Measurements from ENCODE around the gene GABRB3.

The GABRB3 gene

DNA sequence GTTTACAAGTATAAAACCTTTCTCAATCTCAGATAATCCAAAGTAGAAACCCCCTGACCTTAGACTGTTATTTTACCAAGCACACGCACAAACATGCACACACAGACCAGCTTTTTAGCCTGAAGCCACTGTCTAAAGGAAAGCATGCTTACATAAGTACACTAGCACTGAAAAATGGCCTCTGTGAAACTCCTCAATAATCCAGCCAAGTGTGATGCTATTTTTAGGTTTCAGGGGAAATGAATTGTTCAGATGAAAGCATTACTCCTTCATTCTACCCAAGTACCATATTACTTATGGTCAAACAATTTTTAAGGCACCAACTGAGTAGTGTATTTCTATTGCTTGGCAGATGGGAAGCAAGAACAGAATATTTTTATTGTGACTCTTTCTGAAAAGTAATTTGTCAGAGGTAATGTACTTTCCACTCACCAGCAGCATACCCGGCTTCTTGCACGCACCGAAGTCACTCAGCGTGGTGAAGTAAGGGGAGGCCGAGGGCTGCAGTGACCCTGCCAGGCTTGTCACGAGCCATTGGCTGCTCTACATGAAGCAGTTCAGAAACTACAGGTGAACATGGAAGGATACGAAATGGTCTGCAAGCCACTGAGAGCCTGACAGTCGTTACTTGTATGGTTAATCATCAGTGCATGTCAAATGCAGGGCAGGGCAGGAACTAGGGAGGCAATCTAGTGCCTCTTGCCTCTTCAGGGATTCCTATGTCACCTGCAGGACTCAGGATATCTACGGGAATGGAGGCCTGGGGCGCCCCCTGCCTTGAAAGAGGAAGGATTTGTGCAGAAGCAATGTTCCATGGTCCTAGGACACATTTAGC, 106.7 kb downstream of the GABRB3 start:
- no peak for TF ChIP-seq ESRRG (CRISPR knock-in tag; IDR thresholded peaks at IDR 0.05)
- no peak for TF ChIP-seq RARB (CRISPR knock-in tag; IDR thresholded peaks at IDR 0.05)
- ATAC-seq = no peak

DNA sequence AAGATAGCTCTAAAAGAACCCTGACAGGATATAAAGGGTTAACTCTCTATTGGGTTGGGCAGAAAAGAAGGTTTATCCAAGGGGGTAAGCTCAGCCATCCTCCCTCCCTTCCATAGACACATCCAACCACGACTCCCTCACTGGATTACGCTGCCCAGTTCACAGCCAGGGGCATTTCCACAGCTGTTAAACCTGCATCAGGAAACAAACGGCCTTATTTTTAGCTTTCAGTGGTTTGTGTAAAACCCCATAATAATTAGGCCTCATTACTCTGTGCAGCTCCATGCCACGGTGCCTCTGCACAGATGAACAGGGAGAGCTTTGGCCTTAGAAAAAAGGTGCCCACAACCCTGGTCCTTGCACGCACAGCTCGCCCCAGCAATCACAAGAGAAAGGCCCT, 110.6 kb downstream of the GABRB3 start:
- TF ChIP-seq SNAI2 (CRISPR knock-in tag; IDR thresholded peaks at IDR 0.05) (no peak), ZNF70 (CRISPR knock-in tag; IDR thresholded peaks at IDR 0.05) (no peak), ISL1 (CRISPR knock-in tag; IDR thresholded peaks at IDR 0.05) (no peak), TOX (CRISPR knock-in tag; IDR thresholded peaks at IDR 0.05; ENCODE audit: borderline replicate concordance) (no peak), TCF4 (CRISPR knock-in tag; IDR thresholded peaks at IDR 0.05; ENCODE audit: borderline replicate concordance) (no peak), RARB (CRISPR knock-in tag; IDR thresholded peaks at IDR 0.05) (no peak), BACH2 (CRISPR knock-in tag; IDR thresholded peaks at IDR 0.05; ENCODE audit: borderline replicate concordance) (no peak), ARNTL (CRISPR knock-in tag; IDR thresholded peaks at IDR 0.05; ENCODE audit: borderline replicate concordance, low read depth) (no peak), ZFP3 (CRISPR knock-in tag; IDR thresholded peaks at IDR 0.05) (no peak), ZNF8 (CRISPR knock-in tag; IDR thresholded peaks at IDR 0.05) (no peak), ESRRG (CRISPR knock-in tag; IDR thresholded peaks at IDR 0.05) (no peak), OSR1 (CRISPR knock-in tag; IDR thresholded peaks at IDR 0.05) (no peak), CSDC2 (CRISPR knock-in tag; IDR thresholded peaks at IDR 0.05) (no peak), ZNF565 (CRISPR knock-in tag; conservative IDR thresholded peaks at IDR 0.05; ENCODE audit: low read depth) (no peak), ZC3H10 (CRISPR knock-in tag; IDR thresholded peaks at IDR 0.05) (no peak), GLIS3 (CRISPR knock-in tag; IDR thresholded peaks at IDR 0.05) (no peak)
- TF ChIP-seq, protein P1, sequence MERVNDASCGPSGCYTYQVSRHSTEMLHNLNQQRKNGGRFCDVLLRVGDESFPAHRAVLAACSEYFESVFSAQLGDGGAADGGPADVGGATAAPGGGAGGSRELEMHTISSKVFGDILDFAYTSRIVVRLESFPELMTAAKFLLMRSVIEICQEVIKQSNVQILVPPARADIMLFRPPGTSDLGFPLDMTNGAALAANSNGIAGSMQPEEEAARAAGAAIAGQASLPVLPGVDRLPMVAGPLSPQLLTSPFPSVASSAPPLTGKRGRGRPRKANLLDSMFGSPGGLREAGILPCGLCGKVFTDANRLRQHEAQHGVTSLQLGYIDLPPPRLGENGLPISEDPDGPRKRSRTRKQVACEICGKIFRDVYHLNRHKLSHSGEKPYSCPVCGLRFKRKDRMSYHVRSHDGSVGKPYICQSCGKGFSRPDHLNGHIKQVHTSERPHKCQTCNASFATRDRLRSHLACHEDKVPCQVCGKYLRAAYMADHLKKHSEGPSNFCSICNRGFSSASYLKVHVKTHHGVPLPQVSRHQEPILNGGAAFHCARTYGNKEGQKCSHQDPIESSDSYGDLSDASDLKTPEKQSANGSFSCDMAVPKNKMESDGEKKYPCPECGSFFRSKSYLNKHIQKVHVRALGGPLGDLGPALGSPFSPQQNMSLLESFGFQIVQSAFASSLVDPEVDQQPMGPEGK (CRISPR knock-in tag; IDR thresholded peaks at IDR 0.05; ENCODE audit: borderline replicate concordance) = no peak
- TF ChIP-seq, protein P2, sequence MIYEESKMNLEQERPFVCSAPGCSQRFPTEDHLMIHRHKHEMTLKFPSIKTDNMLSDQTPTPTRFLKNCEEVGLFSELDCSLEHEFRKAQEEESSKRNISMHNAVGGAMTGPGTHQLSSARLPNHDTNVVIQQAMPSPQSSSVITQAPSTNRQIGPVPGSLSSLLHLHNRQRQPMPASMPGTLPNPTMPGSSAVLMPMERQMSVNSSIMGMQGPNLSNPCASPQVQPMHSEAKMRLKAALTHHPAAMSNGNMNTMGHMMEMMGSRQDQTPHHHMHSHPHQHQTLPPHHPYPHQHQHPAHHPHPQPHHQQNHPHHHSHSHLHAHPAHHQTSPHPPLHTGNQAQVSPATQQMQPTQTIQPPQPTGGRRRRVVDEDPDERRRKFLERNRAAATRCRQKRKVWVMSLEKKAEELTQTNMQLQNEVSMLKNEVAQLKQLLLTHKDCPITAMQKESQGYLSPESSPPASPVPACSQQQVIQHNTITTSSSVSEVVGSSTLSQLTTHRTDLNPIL (CRISPR knock-in tag; IDR thresholded peaks at IDR 0.05; ENCODE audit: low read depth) = no peak
- TF ChIP-seq, protein P3, sequence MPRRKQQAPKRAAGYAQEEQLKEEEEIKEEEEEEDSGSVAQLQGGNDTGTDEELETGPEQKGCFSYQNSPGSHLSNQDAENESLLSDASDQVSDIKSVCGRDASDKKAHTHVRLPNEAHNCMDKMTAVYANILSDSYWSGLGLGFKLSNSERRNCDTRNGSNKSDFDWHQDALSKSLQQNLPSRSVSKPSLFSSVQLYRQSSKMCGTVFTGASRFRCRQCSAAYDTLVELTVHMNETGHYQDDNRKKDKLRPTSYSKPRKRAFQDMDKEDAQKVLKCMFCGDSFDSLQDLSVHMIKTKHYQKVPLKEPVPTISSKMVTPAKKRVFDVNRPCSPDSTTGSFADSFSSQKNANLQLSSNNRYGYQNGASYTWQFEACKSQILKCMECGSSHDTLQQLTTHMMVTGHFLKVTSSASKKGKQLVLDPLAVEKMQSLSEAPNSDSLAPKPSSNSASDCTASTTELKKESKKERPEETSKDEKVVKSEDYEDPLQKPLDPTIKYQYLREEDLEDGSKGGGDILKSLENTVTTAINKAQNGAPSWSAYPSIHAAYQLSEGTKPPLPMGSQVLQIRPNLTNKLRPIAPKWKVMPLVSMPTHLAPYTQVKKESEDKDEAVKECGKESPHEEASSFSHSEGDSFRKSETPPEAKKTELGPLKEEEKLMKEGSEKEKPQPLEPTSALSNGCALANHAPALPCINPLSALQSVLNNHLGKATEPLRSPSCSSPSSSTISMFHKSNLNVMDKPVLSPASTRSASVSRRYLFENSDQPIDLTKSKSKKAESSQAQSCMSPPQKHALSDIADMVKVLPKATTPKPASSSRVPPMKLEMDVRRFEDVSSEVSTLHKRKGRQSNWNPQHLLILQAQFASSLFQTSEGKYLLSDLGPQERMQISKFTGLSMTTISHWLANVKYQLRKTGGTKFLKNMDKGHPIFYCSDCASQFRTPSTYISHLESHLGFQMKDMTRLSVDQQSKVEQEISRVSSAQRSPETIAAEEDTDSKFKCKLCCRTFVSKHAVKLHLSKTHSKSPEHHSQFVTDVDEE (CRISPR knock-in tag; IDR thresholded peaks at IDR 0.05) = no peak
- TF ChIP-seq, protein P4, sequence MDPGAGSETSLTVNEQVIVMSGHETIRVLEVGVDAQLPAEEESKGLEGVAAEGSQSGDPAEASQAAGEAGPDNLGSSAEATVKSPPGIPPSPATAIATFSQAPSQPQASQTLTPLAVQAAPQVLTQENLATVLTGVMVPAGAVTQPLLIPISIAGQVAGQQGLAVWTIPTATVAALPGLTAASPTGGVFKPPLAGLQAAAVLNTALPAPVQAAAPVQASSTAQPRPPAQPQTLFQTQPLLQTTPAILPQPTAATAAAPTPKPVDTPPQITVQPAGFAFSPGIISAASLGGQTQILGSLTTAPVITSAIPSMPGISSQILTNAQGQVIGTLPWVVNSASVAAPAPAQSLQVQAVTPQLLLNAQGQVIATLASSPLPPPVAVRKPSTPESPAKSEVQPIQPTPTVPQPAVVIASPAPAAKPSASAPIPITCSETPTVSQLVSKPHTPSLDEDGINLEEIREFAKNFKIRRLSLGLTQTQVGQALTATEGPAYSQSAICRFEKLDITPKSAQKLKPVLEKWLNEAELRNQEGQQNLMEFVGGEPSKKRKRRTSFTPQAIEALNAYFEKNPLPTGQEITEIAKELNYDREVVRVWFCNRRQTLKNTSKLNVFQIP (CRISPR knock-in tag; IDR thresholded peaks at IDR 0.05; ENCODE audit: borderline replicate concordance, low read depth) = no peak
- ATAC-seq = no peak

DNA sequence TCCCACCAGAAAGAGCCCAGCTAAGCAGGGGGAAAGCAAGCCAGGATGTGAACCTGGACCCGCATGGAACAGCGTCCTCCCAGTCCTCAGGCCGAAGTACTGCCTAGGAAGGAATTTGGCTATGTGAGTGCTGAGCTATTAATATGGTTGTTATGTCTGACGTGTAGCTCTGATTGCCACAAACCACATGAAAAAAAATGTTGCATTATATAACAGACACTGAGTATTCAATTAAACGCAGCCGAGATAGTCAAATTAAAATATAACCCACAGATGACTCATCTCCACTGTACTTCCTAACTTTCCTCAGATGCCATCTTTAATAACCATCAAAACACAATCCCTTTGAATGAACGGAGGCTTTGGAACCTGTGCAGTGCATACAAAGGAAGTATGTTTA, 111.1 kb downstream of the GABRB3 start:
- TF ChIP-seq GLIS3 (CRISPR knock-in tag; IDR thresholded peaks at IDR 0.05) (no peak), ARNTL (CRISPR knock-in tag; IDR thresholded peaks at IDR 0.05; ENCODE audit: borderline replicate concordance, low read depth) (no peak), CSDC2 (CRISPR knock-in tag; IDR thresholded peaks at IDR 0.05) (no peak), TOX (CRISPR knock-in tag; IDR thresholded peaks at IDR 0.05; ENCODE audit: borderline replicate concordance) (no peak), ZNF565 (CRISPR knock-in tag; conservative IDR thresholded peaks at IDR 0.05; ENCODE audit: low read depth) (no peak), ZFP30 (CRISPR knock-in tag; IDR thresholded peaks at IDR 0.05) (no peak), ESRRG (CRISPR knock-in tag; IDR thresholded peaks at IDR 0.05) (no peak)
- TF ChIP-seq, protein P2 (CRISPR knock-in tag; IDR thresholded peaks at IDR 0.05; ENCODE audit: low read depth) = no peak
- TF ChIP-seq, protein P4 (CRISPR knock-in tag; IDR thresholded peaks at IDR 0.05; ENCODE audit: borderline replicate concordance, low read depth) = no peak
- TF ChIP-seq, protein P1 (CRISPR knock-in tag; IDR thresholded peaks at IDR 0.05; ENCODE audit: borderline replicate concordance) = no peak

More for the DNA sequence above, 111.1 kb downstream of the GABRB3 start:
- ATAC-seq = no peak

Data from SK-N-SH treated with all-trans-retinoic acid at 6 μM for 48 hours (cell line).